DND-41 (cell line): ENCODE data around the gene COLGALT1.

Experiments
- CTCF ChIP-seq: IDR thresholded peaks from 2 replicates; pipeline ENCODE4 v1.5.1; 2012; ENCODE audit warnings: borderline replicate concordance, low read length, moderate library complexity, mild to moderate bottlenecking; ENCODE audit not compliant: poor library complexity, severe bottlenecking; ENCODE audit errors: extremely low read depth
- EZH2 ChIP-seq: IDR thresholded peaks from 3 replicates; pipeline ENCODE4 v1.6.1; 2012; ENCODE audit warnings: borderline replicate concordance, low read depth, mild to moderate bottlenecking, moderate library complexity, low read length, inconsistent platforms; ENCODE audit not compliant: severe bottlenecking

- TF ChIP-seq CTCF = no peak
- TF ChIP-seq EZH2 = no peak
These were observed 2.0 kb downstream of the COLGALT1 start for GRCh38 chr19:17557466-17557865.
